H1 (cell line): ENCODE data around the gene PANX2. TPM values are rescaled to one million over a fixed set of nuclear protein-coding genes. Genes with fewer than 3 reads are reported as not detected.

ENCODE experiments used
- CTCF ChIA-PET: fragments of 300-600 bp; sonication (Branson Sonifier 250); formaldehyde crosslinking; loops from one replicate; lab custom pipeline; 2021; ENCODE audit not compliant: partially characterized antibody; lab: Charles Lee
- POLR2A ChIA-PET: fragments of 300-600 bp; sonication (Branson Sonifier 250); formaldehyde crosslinking; loops from one replicate; lab custom pipeline; 2021; ENCODE audit warnings: inconsistent platforms; ENCODE audit not compliant: partially characterized antibody; lab: Charles Lee
- DNase-seq, 2 experiments: peaks; one replicate each; pipeline versions ENCODE4 v3.0.0 to v3.0.0-alpha.2; 2010 to 2022; ENCODE audit warnings: low spot score in 2 of 2, low read depth in 1 of 2, mixed read lengths in 1 of 2
- FAIRE-seq: peaks from 2 replicates; lab custom pipeline; 2011; peaks lifted over from hg19 to GRCh38; lab: Jason Lieb, UNC
- H2AFZ ChIP-seq: 2 replicates; pipeline ENCODE4 v1.8.1; 2012; ENCODE audit warnings: low read length, inconsistent platforms
- H2AK5ac ChIP-seq: 2 replicates; pipeline ENCODE4 v1.6.1; 2013; ENCODE audit warnings: low read depth, low read length
- H2BK120ac ChIP-seq: replicated peaks from 2 replicates; pipeline ENCODE3; 2013; ENCODE audit warnings: low read depth, low read length, inconsistent platforms
- H2BK12ac ChIP-seq: 2 replicates; pipeline ENCODE4 v1.6.1; 2013; ENCODE audit warnings: low read depth, low read length
- H2BK15ac ChIP-seq: 2 replicates; pipeline ENCODE4 v1.6.1; 2013; ENCODE audit warnings: low read length
- H2BK20ac ChIP-seq: 2 replicates; pipeline ENCODE4 v1.6.1; 2013; ENCODE audit warnings: low read length
- H2BK5ac ChIP-seq: 2 replicates; pipeline ENCODE4 v1.6.1; 2013; ENCODE audit warnings: low read depth, low read length
- H3K14ac ChIP-seq: 2 replicates; pipeline ENCODE4 v1.6.1; 2013; ENCODE audit warnings: inconsistent platforms; ENCODE audit not compliant: insufficient read length
- H3K18ac ChIP-seq: 2 replicates; pipeline ENCODE4 v1.6.1; 2013; ENCODE audit warnings: low read length; ENCODE audit errors: extremely low read depth
- H3K23ac ChIP-seq: 2 replicates; pipeline ENCODE4 v1.6.1; 2013; ENCODE audit warnings: inconsistent platforms; ENCODE audit not compliant: insufficient read length
- H3K23me2 ChIP-seq: 2 replicates; pipeline ENCODE4 v1.6.1; 2013; ENCODE audit warnings: low read depth, low read length
- H3K27ac ChIP-seq: 2 replicates; pipeline ENCODE4 v1.6.1; 2011; ENCODE audit warnings: low read depth, low read length, inconsistent platforms
- H3K27me3 ChIP-seq, 4 experiments: replicated peaks in 1 of 4; 1 replicate in 1 of 4; 2 replicates in 3 of 4; pipeline versions ENCODE4 v1.6.1 to v1.8.1; 2011 to 2013; ENCODE audit warnings: low read length in 3 of 4, mild to moderate bottlenecking in 3 of 4, inconsistent platforms in 2 of 4, mixed read lengths in 2 of 4, moderate library complexity in 1 of 4; ENCODE audit not compliant: control insufficient read depth in 3 of 4, insufficient read depth in 3 of 4; ENCODE audit errors: extremely low read depth in 1 of 4
- H3K36me3 ChIP-seq, 4 experiments: 2 replicates each; pipeline versions ENCODE4 v1.6.1 to v1.8.1; 2011 to 2013; ENCODE audit warnings: mild to moderate bottlenecking in 4 of 4, low read length in 3 of 4, moderate library complexity in 2 of 4, control low read depth in 1 of 4, inconsistent platforms in 1 of 4; ENCODE audit not compliant: insufficient read depth in 4 of 4, control insufficient read depth in 2 of 4
- H3K4ac ChIP-seq: replicated peaks from 2 replicates; pipeline ENCODE3; 2013; ENCODE audit warnings: low read length, low read depth, mixed read lengths, inconsistent platforms; ENCODE audit not compliant: insufficient read length
- H3K4me1 ChIP-seq, 4 experiments: replicated peaks in 1 of 4; 1 replicate in 1 of 4; 2 replicates in 3 of 4; pipeline versions ENCODE4 v1.6.1 to v1.8.1; 2011 to 2013; ENCODE audit warnings: low read length in 3 of 4, inconsistent platforms in 2 of 4, mixed read lengths in 1 of 4; ENCODE audit not compliant: insufficient read depth in 4 of 4, control insufficient read depth in 3 of 4
- H3K4me2 ChIP-seq, 2 experiments: 2 replicates each; pipeline versions ENCODE4 v1.6.1 to v1.8.1; 2011 to 2013; ENCODE audit warnings: low read depth in 2 of 2, low read length in 2 of 2, control low read depth in 1 of 2, inconsistent platforms in 1 of 2, mild to moderate bottlenecking in 1 of 2; ENCODE audit not compliant: insufficient read depth in 1 of 2
- H3K4me3 ChIP-seq, 4 experiments: fragments of 200-600, 300-600 bp in 1 of 4; sonication (generic), shearing (Covaris generic), sonication (Bioruptor Twin) in 1 of 4; 2 replicates each; pipeline versions ENCODE4 v1.5.1 to v1.8.1; 2011 to 2016; ENCODE audit warnings: low read length in 4 of 4, low read depth in 3 of 4, control low read depth in 2 of 4, inconsistent platforms in 2 of 4, mild to moderate bottlenecking in 2 of 4, mixed read lengths in 1 of 4, moderate library complexity in 1 of 4; ENCODE audit not compliant: insufficient read depth in 2 of 4; ENCODE audit errors: extremely low read depth in 1 of 4
- H3K56ac ChIP-seq: replicated peaks from 2 replicates; pipeline ENCODE3; 2013; ENCODE audit warnings: low read depth, mild to moderate bottlenecking, mixed read lengths, low read length, inconsistent platforms; ENCODE audit not compliant: insufficient read length
- H3K79me1 ChIP-seq: 2 replicates; pipeline ENCODE4 v1.6.1; 2013; ENCODE audit warnings: low read depth, low read length, control low read depth
- H3K79me2 ChIP-seq, 2 experiments: 2 replicates each; pipeline versions ENCODE4 v1.6.1 to v1.8.1; 2012 to 2013; ENCODE audit warnings: low read length in 2 of 2, mild to moderate bottlenecking in 2 of 2, inconsistent platforms in 1 of 2; ENCODE audit not compliant: insufficient read depth in 2 of 2, control insufficient read depth in 1 of 2
- H3K9ac ChIP-seq, 4 experiments: replicated peaks in 1 of 4; 1 replicate in 1 of 4; 2 replicates in 3 of 4; pipeline versions ENCODE4 v1.6.1 to v1.8.1; 2011 to 2013; ENCODE audit warnings: low read depth in 3 of 4, low read length in 3 of 4, control low read depth in 2 of 4, mild to moderate bottlenecking in 2 of 4, moderate library complexity in 2 of 4, inconsistent platforms in 1 of 4; ENCODE audit errors: extremely low read depth in 1 of 4
- H3K9me3 ChIP-seq, 2 experiments: 2 replicates each; pipeline versions ENCODE4 v1.6.1 to v1.8.1; 2012 to 2013; ENCODE audit warnings: mild to moderate bottlenecking in 2 of 2, moderate library complexity in 2 of 2, control low read depth in 1 of 2, inconsistent platforms in 1 of 2, low read depth in 1 of 2, low read length in 1 of 2, mixed read lengths in 1 of 2; ENCODE audit not compliant: insufficient read depth in 2 of 2
- H4K20me1 ChIP-seq, 2 experiments: replicated peaks in 1 of 2; 2 replicates each; pipeline versions ENCODE3 to v1.8.1; 2011 to 2013; ENCODE audit warnings: inconsistent platforms in 2 of 2, low read length in 2 of 2, mild to moderate bottlenecking in 1 of 2; ENCODE audit not compliant: insufficient read depth in 2 of 2, control insufficient read depth in 1 of 2
- H4K5ac ChIP-seq: 2 replicates; pipeline ENCODE4 v1.6.1; 2013; ENCODE audit warnings: low read length, low read depth, mixed read lengths, inconsistent platforms; ENCODE audit not compliant: insufficient read length
- H4K8ac ChIP-seq: 2 replicates; pipeline ENCODE4 v1.8.0; 2013; ENCODE audit warnings: mild to moderate bottlenecking, moderate library complexity, low read length, inconsistent platforms; ENCODE audit not compliant: insufficient read depth; ENCODE audit errors: extremely low read depth
- H4K91ac ChIP-seq: replicated peaks from 2 replicates; pipeline ENCODE3; 2013; ENCODE audit warnings: low read length, mixed read lengths, inconsistent platforms; ENCODE audit not compliant: insufficient read length
- ASH2L ChIP-seq: fragments of 200-600, 300-600 bp; sonication (generic); IDR thresholded peaks from one replicate; pipeline ENCODE4 v1.7.1; 2017; ENCODE audit warnings: low read length
- BACH1 ChIP-seq: IDR thresholded peaks from 2 replicates; pipeline ENCODE4 v1.6.1; 2012; ENCODE audit warnings: low read length, improper control_type of control experiment
- BCL11A ChIP-seq, 2 experiments: IDR thresholded peaks; one replicate each; pipeline ENCODE4 v1.6.1; 2011; ENCODE audit warnings: low read depth in 2 of 2, low read length in 2 of 2, mild to moderate bottlenecking in 2 of 2
- TAF7 ChIP-seq: optimal IDR thresholded peaks from 2 replicates; pipeline ENCODE3; 2011; ENCODE audit warnings: low read depth, mild to moderate bottlenecking, inconsistent platforms, low read length, moderate library complexity, borderline replicate concordance
- WGBS, 2 experiments: shearing (Covaris generic) in 1 of 2; methylation state at CpG; one replicate each; pipeline versions ENCODE4 v1.1.6 to v1.1.7; 2013 to 2015; ENCODE audit warnings: low lambda C conversion rate in 2 of 2, mixed read lengths in 2 of 2, inconsistent platforms in 1 of 2, low coverage in 1 of 2, missing lambda C conversion rate in 1 of 2; ENCODE audit not compliant: insufficient replicate concordance in 2 of 2, insufficient coverage in 1 of 2, insufficient read length in 1 of 2; ENCODE audit errors: extremely low coverage in 1 of 2, missing lambda C conversion rate in 1 of 2; 5-methylcytosine and 5-hydroxymethylcytosine counted together
- polyA plus RNA-seq, 7 experiments: library from polyadenylated mRNA; depleted of rRNA in 3 of 7; stranded (reverse) in 5 of 7; unstranded in 2 of 7; fragments of >200 nt in 5 of 7; fragments of 200-250 nt in 2 of 7; gene quantifications; 1 replicate in 5 of 7; 2 replicates in 1 of 7; 4 replicates in 1 of 7; pipeline versions ENCODE4 v1.2.1 to v1.2.3, GENCODE V29; 2011 to 2013; ENCODE audit warnings: missing spikeins in 2 of 7, mixed read lengths in 2 of 7
- total RNA-seq: library from RNA; stranded (reverse); fragmentation: NEBNext Ultra II Directional; extraction: Animal tissue kit (Norgen Biotek cat#: 25700); gene quantifications from 2 replicates; pipeline ENCODE4 v1.2.1, GENCODE V29; 2021
- TF ChIP-seq, protein P1 (sequence below): IDR thresholded peaks from 2 replicates; pipeline ENCODE4 v1.6.1; 2012; ENCODE audit warnings: inconsistent platforms

Gene PANX2
- total and polyA plus RNA-seq, 2 of the 8 experiments (the other 6 are each of a cell fraction or from before 2014, with no cell fraction given), result 3.5 to 5.0 TPM

DNA sequence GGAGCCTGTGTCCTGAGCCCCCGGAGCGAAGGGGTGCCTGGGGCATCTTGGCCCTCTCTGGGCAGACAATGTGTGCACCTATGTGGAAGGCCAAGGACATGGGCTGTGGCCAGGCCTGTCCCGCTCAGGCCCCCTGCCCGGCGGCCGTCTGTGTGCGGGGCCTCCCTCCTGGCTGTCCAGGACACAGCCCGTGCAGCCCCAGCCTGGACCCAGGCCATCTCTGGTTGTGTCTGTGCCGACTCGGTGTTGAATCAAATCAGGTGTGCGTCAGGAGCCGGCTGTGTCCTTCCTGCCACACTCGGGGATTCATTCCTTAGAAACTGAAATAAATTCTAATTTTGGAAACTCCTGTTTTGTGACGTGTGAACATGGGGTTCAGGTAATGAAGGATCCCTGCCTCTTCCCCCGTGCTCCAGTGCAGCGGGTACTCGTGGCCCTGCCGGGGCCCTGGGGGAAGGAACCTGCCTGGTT, 28.8 kb downstream of the PANX2 start:
- WGBS, 2 experiments, result 89% methylated on average over 18 of the region's 18 CpGs; no CpG with 5 or more reads in 1 of the 2 experiments
- H3K9ac ChIP-seq, result no peak overlapping the region
- no peak overlapping the region for H3K56ac ChIP-seq
- CTCF ChIA-PET, result interaction anchor here (0.6 to 1.0 kb wide), 3 partner anchors 9 to 87 kb away, joined by 3 read pairs; no protein-coding TSS in a partner anchor
- TF ChIP-seq BCL11A (IDR thresholded peaks at IDR 0.05; ENCODE audit: low read depth in 2 of 2, low read length in 2 of 2) (no peak), TAF7 (no peak), BACH1 (no peak), ASH2L (no peak)
- TF ChIP-seq, protein P1, sequence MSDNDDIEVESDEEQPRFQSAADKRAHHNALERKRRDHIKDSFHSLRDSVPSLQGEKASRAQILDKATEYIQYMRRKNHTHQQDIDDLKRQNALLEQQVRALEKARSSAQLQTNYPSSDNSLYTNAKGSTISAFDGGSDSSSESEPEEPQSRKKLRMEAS, result no peak
- DNase-seq, result no peak
- no peak overlapping the region for H3K23ac ChIP-seq
- H2BK12ac ChIP-seq, result no peak overlapping the region
- H3K36me3 ChIP-seq, result peaks cover 4 to 30% (median 12%) of the 10 kb centered on the region in 4 experiments; a peak in 6 of 8 replicates
- no peaks in the 10 kb centered on the region for H3K27me3 ChIP-seq
- no peak overlapping the region for H3K4ac ChIP-seq
- H3K79me1 ChIP-seq, result no peaks in the 10 kb centered on the region; the same call in 1 of the 2 replicates
- H3K27ac ChIP-seq, result peak overlapping the region; percentile 9; the same call in 1 of the 2 replicates
- H2BK15ac ChIP-seq, result no peak overlapping the region
- H3K4me1 ChIP-seq, result peaks cover 0 to 7% (median 5%) of the 10 kb centered on the region in 4 experiments; a peak in 6 of 7 replicates
- H3K4me3 ChIP-seq, result peak overlapping the region in 1 of 4 experiments; percentile 69; a peak in 2 of 8 replicates
- H4K91ac ChIP-seq, result no peak overlapping the region
- no peak overlapping the region for H2AK5ac ChIP-seq
- H3K23me2 ChIP-seq, result peaks cover 13% of the 10 kb centered on the region; the same call in 1 of the 2 replicates
- H4K8ac ChIP-seq, result peak overlapping the region; percentile 76; the same call in 1 of the 2 replicates
- H4K20me1 ChIP-seq, result peaks cover 0 to 13% of the 10 kb centered on the region in 2 experiments
- no peak overlapping the region for H4K5ac ChIP-seq
- H3K18ac ChIP-seq, result no peak overlapping the region; the same call in 1 of the 2 replicates
- H3K9me3 ChIP-seq, result no peaks in the 10 kb centered on the region
- no peak overlapping the region for H2BK5ac ChIP-seq
- no peak overlapping the region for H2BK120ac ChIP-seq
- no peak overlapping the region for H2BK20ac ChIP-seq
- H3K79me2 ChIP-seq, result peaks cover 0 to 11% of the 10 kb centered on the region in 2 experiments; a peak in 1 of 4 replicates
- H3K4me2 ChIP-seq, result peak overlapping the region; percentile 63 to 80; a peak in 3 of 4 replicates
- FAIRE-seq, result no peak
- no peak overlapping the region for H2AFZ ChIP-seq
- POLR2A ChIA-PET, result interaction anchor here (0.6 to 1.5 kb wide), 2 partner anchors 9 to 82 kb away, joined by 3 to 4 read pairs; no protein-coding TSS in a partner anchor
- no peak overlapping the region for H3K14ac ChIP-seq
